SK-N-SH (cell line): ENCODE measurements around the gene GPR132. TPM values are rescaled to one million over a fixed set of nuclear protein-coding genes. Genes with fewer than 3 reads are reported as not detected.

ENCODE experiments used
- CTCF ChIA-PET: fragments of 300-600, 350-600 bp; formaldehyde crosslinking; extraction: SDS; loops from one replicate; lab custom pipeline; 2021; lab: Yijun Ruan, JAX
- POLR2A ChIA-PET: fragments of 350-600 bp; sonication (Branson Sonifier 250); formaldehyde crosslinking; extraction: SDS; loops from one replicate; lab custom pipeline; 2020; ENCODE audit warnings: antibody characterized with exemption, inconsistent platforms; lab: Yijun Ruan, JAX
- DNase-seq: peaks from one replicate; pipeline ENCODE4 v3.0.0; 2012
- H2AFZ ChIP-seq: fragments of 200-600 bp; sonication (generic); 2 replicates; pipeline ENCODE4 v1.8.1; 2016; ENCODE audit warnings: antibody characterized with exemption, mild to moderate bottlenecking, low read depth
- H3F3A ChIP-seq: fragments of 200-600 bp; sonication (generic); replicated peaks from 2 replicates; pipeline ENCODE3; 2016; ENCODE audit warnings: antibody characterized with exemption, mild to moderate bottlenecking; ENCODE audit not compliant: insufficient read depth
- H3K27ac ChIP-seq, 2 experiments: fragments of 200-500 bp in 1 of 2; fragments of 200-600 bp in 1 of 2; sonication (Bioruptor generic) in 1 of 2; sonication (generic), shearing (Covaris generic) in 1 of 2; 2 replicates each; pipeline versions ENCODE4 v1.5.1 to v1.6.1; 2014 to 2016; ENCODE audit warnings: low read depth in 2 of 2, inconsistent platforms in 1 of 2, low read length in 1 of 2, mild to moderate bottlenecking in 1 of 2, mixed read lengths in 1 of 2
- H3K27me3 ChIP-seq: fragments of 200-600 bp; sonication (generic), shearing (Covaris generic); 2 replicates; pipeline ENCODE4 v1.6.1; 2016; ENCODE audit warnings: mixed run types; ENCODE audit not compliant: insufficient read depth
- H3K36me3 ChIP-seq, 2 experiments: fragments of 200-500 bp in 1 of 2; fragments of 200-600 bp in 1 of 2; sonication (Bioruptor generic) in 1 of 2; sonication (generic) in 1 of 2; replicated peaks in 1 of 2; 2 replicates each; pipeline versions ENCODE3 to v1.5.1; 2014 to 2016; ENCODE audit warnings: low read length in 1 of 2, mild to moderate bottlenecking in 1 of 2; ENCODE audit not compliant: insufficient read depth in 2 of 2, control insufficient read depth in 1 of 2
- H3K4me1 ChIP-seq, 2 experiments: fragments of 200-500 bp in 1 of 2; fragments of 200-600 bp in 1 of 2; sonication (Bioruptor generic) in 1 of 2; sonication (generic), shearing (Covaris generic) in 1 of 2; 2 replicates each; pipeline versions ENCODE4 v1.5.1 to v1.6.1; 2014 to 2016; ENCODE audit warnings: low read depth in 1 of 2, low read length in 1 of 2, mixed run types in 1 of 2; ENCODE audit not compliant: insufficient read depth in 2 of 2, control insufficient read depth in 1 of 2
- H3K4me2 ChIP-seq: fragments of 200-600 bp; sonication (generic), shearing (Covaris generic); 2 replicates; pipeline ENCODE4 v1.6.1; 2017; ENCODE audit warnings: mixed run types
- H3K4me3 ChIP-seq, 2 experiments: fragments of 200-500 bp in 1 of 2; fragments of 200-600 bp in 1 of 2; sonication (Bioruptor generic) in 1 of 2; sonication (generic), shearing (Covaris generic) in 1 of 2; 2 replicates each; pipeline versions ENCODE4 v1.5.1 to v1.8.1; 2014 to 2016; ENCODE audit warnings: low read depth in 2 of 2, inconsistent platforms in 1 of 2, low read length in 1 of 2, mild to moderate bottlenecking in 1 of 2, mixed read lengths in 1 of 2, moderate library complexity in 1 of 2
- H3K79me2 ChIP-seq: fragments of 200-600 bp; sonication (generic); 2 replicates; pipeline ENCODE4 v1.8.1; 2017; ENCODE audit warnings: mild to moderate bottlenecking; ENCODE audit not compliant: insufficient read depth
- H3K9ac ChIP-seq: fragments of 200-600 bp; sonication (generic); 2 replicates; pipeline ENCODE4 v1.6.1; 2017; ENCODE audit warnings: mixed run types
- H3K9me2 ChIP-seq: fragments of 200-600 bp; sonication (generic); 2 replicates; pipeline ENCODE4 v1.6.1; 2017; ENCODE audit warnings: mixed run types
- H3K9me3 ChIP-seq: fragments of 200-600 bp; sonication (generic); 2 replicates; pipeline ENCODE4 v1.6.1; 2017; ENCODE audit warnings: mixed run types, mild to moderate bottlenecking, moderate library complexity
- H4K20me1 ChIP-seq: fragments of 200-600 bp; sonication (generic); 2 replicates; pipeline ENCODE4 v1.6.1; 2017; ENCODE audit warnings: mild to moderate bottlenecking, mixed run types; ENCODE audit not compliant: insufficient read depth
- CTCF ChIP-seq: fragments of 200-600 bp; sonication (generic); IDR thresholded peaks from 2 replicates; pipeline ENCODE4 v1.6.1; 2017; ENCODE audit warnings: antibody characterized with exemption, mild to moderate bottlenecking, moderate library complexity
- EZH2phosphoT487 ChIP-seq: fragments of 200-600 bp; sonication (generic); IDR thresholded peaks from 2 replicates; pipeline ENCODE4 v1.6.1; 2017; ENCODE audit warnings: low read depth, mixed run types, mild to moderate bottlenecking, antibody characterized with exemption, moderate library complexity, borderline replicate concordance
- FOXJ3 ChIP-seq: sonication (generic); formaldehyde crosslinking; IDR thresholded peaks from 2 replicates; pipeline ENCODE4 v1.5.1; 2020; ENCODE audit warnings: mild to moderate bottlenecking, missing genetic modification reagents
- FOXM1 ChIP-seq: IDR thresholded peaks from 2 replicates; pipeline ENCODE4 v1.4.0; 2012; ENCODE audit warnings: low read depth, mild to moderate bottlenecking
- GATA2 ChIP-seq: sonication (generic); formaldehyde crosslinking; IDR thresholded peaks from 2 replicates; pipeline ENCODE4 v1.5.0; 2020; ENCODE audit warnings: mild to moderate bottlenecking, missing genetic modification reagents
- IRF3 ChIP-seq: fragments of 150-350 bp; IDR thresholded peaks from 2 replicates; pipeline ENCODE4 v1.6.1; 2016; ENCODE audit warnings: mild to moderate bottlenecking, low read depth, low read length
- JUND ChIP-seq: IDR thresholded peaks from 2 replicates; pipeline ENCODE4 v1.4.0; 2012
- MAX ChIP-seq: IDR thresholded peaks from 2 replicates; pipeline ENCODE4 v1.4.0; 2012; ENCODE audit warnings: low read depth
- MEF2A ChIP-seq: IDR thresholded peaks from 2 replicates; pipeline ENCODE4 v1.4.0; 2012; ENCODE audit warnings: low read depth, borderline replicate concordance
- NFIC ChIP-seq: IDR thresholded peaks from 2 replicates; pipeline ENCODE4 v1.4.0; 2012; ENCODE audit warnings: borderline replicate concordance
- NRF1 ChIP-seq: IDR thresholded peaks from 2 replicates; pipeline ENCODE4 v1.6.1; 2012; ENCODE audit warnings: low read depth, mild to moderate bottlenecking, low read length
- POLR2AphosphoS5 ChIP-seq: IDR thresholded peaks from 2 replicates; pipeline ENCODE4 v1.6.1; 2012; ENCODE audit warnings: low read depth, low read length
- RAD21 ChIP-seq: IDR thresholded peaks from 2 replicates; pipeline ENCODE4 v1.6.1; 2012; ENCODE audit warnings: mild to moderate bottlenecking, low read length
- RCOR1 ChIP-seq: fragments of 150-350 bp; IDR thresholded peaks from 2 replicates; pipeline ENCODE4 v1.6.1; 2017; ENCODE audit warnings: antibody characterized with exemption, low read length
- REST ChIP-seq: IDR thresholded peaks from 2 replicates; pipeline ENCODE4 v1.6.1; 2012; ENCODE audit warnings: mild to moderate bottlenecking, low read depth, low read length, moderate library complexity
- RFX5 ChIP-seq: IDR thresholded peaks from 2 replicates; pipeline ENCODE4 v1.6.1; 2012; ENCODE audit warnings: mild to moderate bottlenecking, improper control_type of control experiment, low read length
- SIN3A ChIP-seq: IDR thresholded peaks from 2 replicates; pipeline ENCODE4 v1.6.1; 2012; ENCODE audit warnings: low read depth, mild to moderate bottlenecking, low read length, moderate library complexity, borderline replicate concordance
- SMC3 ChIP-seq: IDR thresholded peaks from 2 replicates; pipeline ENCODE4 v1.6.1; 2012; ENCODE audit warnings: low read depth, low read length, improper control_type of control experiment
- TAF1 ChIP-seq: IDR thresholded peaks from 2 replicates; pipeline ENCODE4 v1.6.1; 2012; ENCODE audit warnings: low read depth, mild to moderate bottlenecking, low read length, moderate library complexity, borderline replicate concordance
- TEAD4 ChIP-seq: IDR thresholded peaks from 2 replicates; pipeline ENCODE4 v1.4.0; 2012; ENCODE audit warnings: mild to moderate bottlenecking, borderline replicate concordance; ENCODE audit not compliant: insufficient read depth
- USF1 ChIP-seq: IDR thresholded peaks from 2 replicates; pipeline ENCODE4 v1.4.0; 2012; ENCODE audit warnings: low read depth, borderline replicate concordance
- YY1 ChIP-seq: IDR thresholded peaks from 2 replicates; pipeline ENCODE4 v1.4.0; 2012; ENCODE audit warnings: low read depth, mild to moderate bottlenecking
- ZBTB33 ChIP-seq: IDR thresholded peaks from 2 replicates; pipeline ENCODE4 v1.4.0; 2012; ENCODE audit warnings: low read depth, borderline replicate concordance
- WGBS: methylation state at CpG from one replicate; pipeline ENCODE4 v1.1.6; 2017; ENCODE audit warnings: low lambda C conversion rate; 5-methylcytosine and 5-hydroxymethylcytosine counted together
- polyA plus RNA-seq, 3 experiments: library from polyadenylated mRNA; depleted of rRNA; stranded (reverse); fragments of >200 nt; gene quantifications; 2 replicates each; pipeline ENCODE4 v1.2.3, GENCODE V29; 2012

Gene GPR132
- polyA plus RNA-seq, 1 of the 3 experiments (the other 2 are of a cell fraction), result not detected

GRCh38 chr14:105045710-105046326 is 19.4 kb downstream of the GPR132 start:
- Histone ChIP-seq H2AFZ (peak overlapping the region; percentile 90), H3K9me2 (no peaks in the 10 kb centered on the region), H3K4me1 (peaks cover 0 to 5% of the 10 kb centered on the region in 2 experiments; a peak in 1 of 4 replicates), H3K27me3 (no peaks in the 10 kb centered on the region), H3K4me3 (peak overlapping the region in 1 of 2 experiments; percentile 50; a peak in 1 of 4 replicates), H3K4me2 (no peak overlapping the region), H3K9ac (no peak overlapping the region), H3K9me3 (no peaks in the 10 kb centered on the region), H3K79me2 (no peaks in the 10 kb centered on the region), H3K36me3 (no peaks in the 10 kb centered on the region), H4K20me1 (no peaks in the 10 kb centered on the region), H3F3A (peaks cover 8% of the 10 kb centered on the region), H3K27ac (no peak overlapping the region)
- 8% methylated on average over 15 of the region's 42 CpGs for WGBS
- ChIA-PET POLR2A (interaction anchor here (0.6 to 0.7 kb wide), 3 partner anchors 13 to 1524 kb away, joined by 3 read pairs; no protein-coding TSS in a partner anchor), CTCF (interaction anchor here (0.6 to 8.1 kb wide), 57 partner anchors 10 to 482 kb away, joined by 3 to 284 read pairs (median 4); partner anchors contain the start of genes AHNAK2, CDCA4, CLBA1 and GPR132)
- DNase-seq, result peak; percentile 97
- TF ChIP-seq CTCF, result peak; percentile 99
- no peak for TF ChIP-seq FOXJ3
- TF ChIP-seq IRF3, result no peak
- peak; percentile 18; the same call in 1 of the 2 replicates for TF ChIP-seq NRF1
- no peak for TF ChIP-seq FOXM1
- peak; percentile 98 for TF ChIP-seq RAD21
- no peak for TF ChIP-seq SIN3A
- TF ChIP-seq TAF1, result no peak
- peak; percentile 73 for TF ChIP-seq RCOR1
- no peak for TF ChIP-seq REST
- TF ChIP-seq YY1, result no peak
- TF ChIP-seq USF1, result no peak
- no peak for TF ChIP-seq JUND
- no peak for TF ChIP-seq ZBTB33
- TF ChIP-seq POLR2AphosphoS5, result no peak
- TF ChIP-seq SMC3, result peak; percentile 99
- no peak for TF ChIP-seq TEAD4
- no peak for TF ChIP-seq NFIC
- no peak for TF ChIP-seq MEF2A
- TF ChIP-seq EZH2phosphoT487, result no peak
- TF ChIP-seq GATA2, result no peak
- TF ChIP-seq RFX5, result 0 out of 2 replicates have a peak, but pooled peaks have one; percentile 19
- TF ChIP-seq MAX, result 0 out of 2 replicates have a peak, but pooled peaks have one; percentile 38
